SHP77 (cell line): ENCODE results near the gene PPP2R2C.

ENCODE experiments used
- DNase-seq, 2 experiments: peaks; one replicate each; lab custom pipeline; 2025; lab: John Stamatoyannopoulos, UW

PPP2R2C gene

DNA sequence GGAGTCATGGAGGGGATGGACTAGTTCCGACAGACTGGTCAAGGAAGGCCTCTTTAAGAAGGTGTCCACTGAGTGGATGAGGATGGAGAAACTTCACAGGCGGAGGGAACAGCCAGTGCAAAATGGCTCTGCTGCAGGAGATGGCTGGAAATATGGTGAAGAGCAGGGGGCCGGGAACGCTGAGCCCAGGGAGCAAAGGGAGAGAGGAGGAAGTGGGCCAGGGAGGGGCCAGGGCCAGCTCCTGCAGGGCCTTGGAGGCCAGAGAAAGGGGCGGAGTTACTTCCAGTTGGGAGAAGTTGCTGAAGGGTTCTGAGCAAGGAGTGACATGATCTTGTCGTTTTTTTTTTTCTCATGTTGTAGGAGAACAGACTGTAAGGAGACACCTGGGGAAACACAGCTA, 108.3 kb downstream of the PPP2R2C start:
- no peak for DNase-seq

DNA sequence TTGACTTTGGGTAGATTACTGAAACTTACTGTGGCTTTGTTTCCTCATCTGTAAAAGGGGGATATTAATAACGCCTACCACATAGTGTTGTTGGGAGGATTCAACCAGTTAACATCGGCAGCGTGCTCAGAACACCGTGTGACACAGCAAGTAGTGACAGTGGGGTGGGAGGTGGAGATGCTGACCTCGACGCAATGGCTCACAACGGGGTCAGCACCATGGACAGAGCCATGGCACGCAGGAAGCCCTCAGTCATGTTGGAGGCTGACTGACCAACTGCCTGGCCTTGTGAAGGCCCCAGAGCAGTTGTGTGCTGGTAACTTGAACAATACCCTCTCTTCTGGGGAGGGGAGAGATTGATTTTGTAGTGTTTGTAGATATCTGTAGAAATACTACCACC, 109.5 kb downstream of the PPP2R2C start:
- no peak for DNase-seq

DNA sequence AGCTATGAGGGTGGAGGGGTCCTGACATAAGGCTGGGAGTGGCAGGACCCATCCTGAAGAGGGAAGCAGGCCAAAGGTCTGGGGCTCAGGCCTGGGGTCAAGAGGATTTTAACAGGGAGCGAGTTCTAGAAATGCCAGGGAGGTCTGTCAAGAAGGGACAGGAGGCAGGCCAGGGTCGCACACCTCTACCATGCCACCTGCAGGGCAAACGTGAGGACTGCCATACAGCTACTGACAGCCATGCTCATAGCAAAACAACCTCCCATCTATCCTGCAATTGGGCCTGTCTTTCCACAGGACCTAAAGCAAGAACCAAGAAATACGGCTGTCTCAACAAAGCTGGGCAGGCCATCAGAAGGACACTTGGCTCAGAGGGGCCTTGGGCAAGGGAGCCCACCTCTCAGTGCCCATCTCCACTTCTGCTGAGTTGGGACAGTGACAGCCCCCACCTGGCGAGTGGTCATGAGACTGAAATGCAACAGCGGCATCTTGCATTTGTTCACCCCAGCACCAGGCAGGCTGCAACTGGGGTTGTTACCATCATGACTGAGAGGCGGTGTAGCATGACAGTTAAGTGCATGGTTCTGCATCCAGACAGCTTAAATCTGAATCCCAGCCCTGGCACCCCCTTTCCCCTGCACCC, 110.0 kb downstream of the PPP2R2C start:
- DNase-seq, result no peak

DNA sequence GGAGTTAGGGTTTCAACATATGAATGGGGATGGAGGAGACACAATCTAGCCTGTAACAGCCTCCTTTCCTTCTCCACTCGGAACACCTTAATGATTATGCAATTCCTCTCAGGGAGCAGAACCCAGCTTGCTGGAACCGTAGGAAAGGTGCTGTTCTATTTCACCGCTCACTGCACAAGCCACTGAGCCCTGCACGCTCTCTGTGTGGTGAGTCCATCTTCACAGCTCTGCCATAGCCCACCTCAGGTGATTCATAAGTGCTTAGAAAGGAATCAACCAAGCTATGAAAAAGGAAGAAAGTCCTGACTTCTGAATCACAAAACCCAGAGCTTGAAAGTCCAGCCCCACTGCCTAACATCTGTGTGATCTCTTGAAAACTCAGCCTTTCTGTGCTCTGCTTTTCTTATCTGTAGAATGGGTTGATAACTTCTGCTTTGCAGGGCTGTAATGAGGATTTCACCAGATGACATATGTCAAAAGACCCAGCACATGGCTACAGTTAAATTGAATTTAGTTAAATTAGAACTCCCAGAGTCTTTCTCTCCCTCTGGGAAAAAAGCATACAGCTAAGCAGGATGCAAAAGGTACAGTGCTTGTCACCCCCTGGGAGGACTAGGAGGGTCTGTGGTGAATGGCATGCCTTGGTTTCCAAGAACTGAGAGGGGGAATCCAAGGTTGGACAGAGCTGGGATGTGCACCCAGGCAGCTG, 111.2 kb downstream of the PPP2R2C start:
- no peak for DNase-seq

DNA sequence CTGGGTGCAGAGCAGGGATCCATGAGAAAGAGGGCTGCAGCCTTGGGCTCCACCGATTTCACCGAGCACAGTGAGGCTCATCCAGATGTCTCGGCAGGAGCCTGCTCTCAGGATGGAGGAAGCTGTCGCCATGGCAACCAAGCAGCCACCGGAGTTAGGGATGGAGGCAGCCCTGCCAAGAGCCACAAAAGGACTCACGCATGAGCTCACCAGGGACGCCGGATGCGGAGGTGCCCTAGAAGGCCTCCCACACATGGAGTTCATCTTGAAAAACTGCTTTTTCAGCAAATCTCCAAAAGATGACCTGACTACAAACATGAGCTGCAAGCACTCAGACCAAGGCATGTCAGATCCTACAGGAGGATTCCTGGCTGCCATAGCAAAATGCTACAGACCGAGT, 112.0 kb downstream of the PPP2R2C start:
- no peak for DNase-seq

DNA sequence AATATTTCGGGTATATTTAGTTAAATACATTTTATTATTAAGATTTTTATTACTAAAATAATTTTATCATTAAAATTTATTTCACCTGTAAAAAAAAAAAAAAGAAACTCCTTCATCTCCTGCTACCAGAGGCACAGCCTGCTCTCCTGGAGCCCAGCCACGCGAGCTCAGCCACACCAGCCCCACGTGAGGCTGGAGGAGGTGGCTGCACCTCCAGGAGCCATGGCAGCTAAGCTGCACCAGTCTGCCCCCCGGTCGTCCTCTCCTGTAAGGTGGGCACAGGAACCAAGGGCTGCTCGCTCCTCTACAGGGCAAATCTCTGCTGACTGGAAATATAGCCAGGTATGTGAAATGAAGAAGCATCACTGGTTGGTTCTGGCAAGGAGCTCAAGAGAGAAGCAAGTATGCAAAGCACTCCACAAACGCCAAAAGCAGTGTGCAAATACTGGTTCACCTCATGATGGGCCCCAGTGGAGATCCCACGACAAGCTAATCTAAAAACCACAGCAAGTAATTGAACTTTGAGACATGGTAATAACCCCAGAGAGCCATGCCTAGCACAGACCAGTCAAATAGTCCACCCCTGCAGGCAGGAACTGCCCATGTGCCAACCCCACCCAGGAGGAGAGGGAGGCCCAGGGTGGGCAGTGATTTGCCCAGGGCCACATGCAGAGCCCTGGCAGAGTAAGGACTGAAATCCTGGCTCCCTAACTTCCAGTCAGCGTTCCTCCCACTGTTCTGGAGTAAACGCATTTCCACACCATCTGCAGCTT, 112.7 kb downstream of the PPP2R2C start:
- DNase-seq, result no peak

DNA sequence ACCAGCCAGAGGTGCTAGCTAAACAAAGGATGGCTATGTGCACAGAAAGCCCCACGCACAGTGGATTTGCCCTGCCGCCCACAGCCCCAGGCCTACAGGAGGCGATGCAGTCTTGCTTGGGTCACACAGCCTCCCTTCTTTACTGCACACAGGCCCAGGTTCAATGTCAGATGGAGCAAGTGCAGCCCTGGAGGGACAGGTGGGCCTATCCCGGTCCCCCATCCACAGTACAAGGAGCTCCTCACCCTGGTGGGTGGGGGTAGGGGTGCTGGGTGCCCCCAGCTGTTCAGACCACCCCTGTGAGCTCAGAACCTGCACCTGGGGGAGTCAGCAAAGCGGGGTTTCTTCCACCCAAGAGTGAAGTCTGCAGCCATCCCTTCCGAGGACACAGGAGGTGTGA, 114.9 kb downstream of the PPP2R2C start:
- DNase-seq, result no peak

DNA sequence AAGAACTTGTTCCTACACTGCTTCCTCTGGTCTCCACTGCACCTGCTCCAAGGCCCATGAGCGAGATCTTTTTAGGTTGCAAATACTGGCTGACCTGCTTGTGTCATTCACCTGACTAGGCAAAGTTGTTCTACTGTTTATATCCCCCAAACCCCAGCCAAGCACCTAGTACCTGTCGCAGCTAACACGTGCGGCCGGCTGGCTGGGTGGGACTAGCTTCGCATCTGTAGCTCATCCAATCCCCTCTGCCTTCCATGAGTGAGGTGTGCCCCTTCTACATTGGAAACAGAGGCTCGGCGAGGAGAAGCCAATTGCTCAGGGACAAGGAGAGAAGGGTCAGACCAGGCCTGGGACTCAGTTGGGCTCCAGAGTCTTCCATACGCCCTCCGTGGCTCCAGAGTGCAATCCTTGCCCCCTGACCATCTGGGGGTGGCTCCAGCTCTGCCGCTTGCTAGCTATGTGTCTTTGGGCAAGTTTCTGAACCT, 116.3 kb downstream of the PPP2R2C start:
- no peak for DNase-seq

DNA sequence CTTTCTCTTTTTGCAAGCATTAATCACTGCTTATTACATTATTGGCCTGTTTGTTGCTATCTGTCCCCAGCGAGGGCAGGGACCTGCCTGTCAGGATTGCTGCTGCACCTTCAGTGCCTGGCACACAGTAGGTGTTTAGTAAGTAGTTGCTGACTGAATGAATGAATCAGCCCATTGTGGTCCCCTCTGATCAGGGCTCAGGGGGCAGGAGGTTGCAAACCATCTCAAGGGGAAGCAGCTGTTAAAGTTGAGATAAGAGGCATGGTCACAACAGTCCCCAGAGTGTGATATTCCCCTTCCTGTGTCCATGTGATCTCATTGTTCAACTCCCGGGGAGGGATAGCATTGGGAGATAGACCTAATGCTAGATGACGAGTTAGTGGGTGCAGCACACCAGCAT, 117.4 kb downstream of the PPP2R2C start:
- no peak for DNase-seq

DNA sequence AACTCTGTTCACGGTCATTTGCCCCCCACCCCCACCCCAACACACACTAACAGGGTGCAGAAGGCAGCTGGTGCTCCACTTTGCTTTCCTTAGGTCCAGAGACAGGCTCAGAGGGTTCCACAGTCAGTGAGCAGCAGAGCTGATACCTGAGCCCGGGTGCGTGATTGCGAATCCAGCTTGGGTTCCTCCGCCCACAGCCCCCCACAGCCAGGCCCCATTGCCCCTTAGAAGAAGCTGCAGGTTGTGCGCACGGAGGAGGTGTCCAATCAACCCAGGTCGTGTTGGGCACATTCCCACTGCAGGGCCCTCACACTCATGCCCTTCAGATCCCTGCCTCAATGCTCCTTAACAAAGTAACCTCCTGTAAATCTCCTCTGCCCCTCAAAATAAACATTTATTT, 117.8 kb downstream of the PPP2R2C start:
- no peak for DNase-seq

DNA sequence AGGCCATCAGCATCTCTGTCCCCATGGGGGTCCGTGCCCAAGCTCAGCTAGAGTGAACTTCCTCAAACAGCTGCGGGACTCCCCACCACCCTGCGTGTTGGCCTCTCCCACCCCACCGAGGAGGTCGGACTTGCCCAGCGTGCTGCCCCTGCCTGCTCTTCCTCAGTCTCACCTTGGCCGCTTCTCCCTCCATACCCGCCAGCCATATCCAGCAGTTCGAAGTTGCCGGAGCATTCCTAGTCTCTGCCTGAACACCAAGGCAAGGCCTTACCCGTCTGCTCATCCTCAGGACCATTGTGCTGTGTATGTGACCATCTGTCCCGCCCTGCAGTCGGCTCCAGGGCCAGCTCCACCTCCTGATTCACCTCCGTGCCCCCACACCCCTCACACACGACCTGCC, 118.3 kb downstream of the PPP2R2C start:
- no peak for DNase-seq

DNA sequence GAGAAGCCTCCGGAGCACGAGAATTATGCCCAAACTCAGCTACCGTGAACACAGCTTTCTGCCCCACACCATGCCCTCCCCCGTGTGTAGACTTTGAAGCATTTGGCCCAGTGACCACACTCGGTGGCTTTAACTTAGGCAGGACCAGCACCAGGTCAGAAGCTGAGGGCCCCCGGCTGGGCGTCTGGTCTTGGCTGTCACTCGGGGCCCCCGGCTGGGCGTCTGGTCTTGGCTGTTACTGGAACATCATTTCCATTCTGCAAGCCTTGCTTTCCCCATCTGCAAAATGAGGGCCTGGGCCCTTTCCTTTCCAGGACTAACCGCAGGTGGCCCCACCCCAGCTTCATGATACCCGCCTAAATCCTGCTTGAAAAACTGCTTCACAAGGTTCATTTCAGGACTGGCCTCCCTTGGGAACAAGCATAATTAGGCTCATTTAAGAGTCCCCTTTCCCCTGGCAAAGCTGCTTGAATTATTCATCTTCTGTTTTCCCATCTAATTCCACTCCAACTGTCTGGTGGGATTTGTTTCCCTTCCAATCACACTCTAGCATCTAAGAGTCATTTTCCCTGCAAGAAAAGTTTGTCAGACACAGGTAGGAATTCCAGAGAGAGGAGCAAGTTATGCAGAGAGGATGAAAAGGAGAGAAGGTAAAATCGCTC, 120.3 kb downstream of the PPP2R2C start:
- DNase-seq, result no peak

DNA sequence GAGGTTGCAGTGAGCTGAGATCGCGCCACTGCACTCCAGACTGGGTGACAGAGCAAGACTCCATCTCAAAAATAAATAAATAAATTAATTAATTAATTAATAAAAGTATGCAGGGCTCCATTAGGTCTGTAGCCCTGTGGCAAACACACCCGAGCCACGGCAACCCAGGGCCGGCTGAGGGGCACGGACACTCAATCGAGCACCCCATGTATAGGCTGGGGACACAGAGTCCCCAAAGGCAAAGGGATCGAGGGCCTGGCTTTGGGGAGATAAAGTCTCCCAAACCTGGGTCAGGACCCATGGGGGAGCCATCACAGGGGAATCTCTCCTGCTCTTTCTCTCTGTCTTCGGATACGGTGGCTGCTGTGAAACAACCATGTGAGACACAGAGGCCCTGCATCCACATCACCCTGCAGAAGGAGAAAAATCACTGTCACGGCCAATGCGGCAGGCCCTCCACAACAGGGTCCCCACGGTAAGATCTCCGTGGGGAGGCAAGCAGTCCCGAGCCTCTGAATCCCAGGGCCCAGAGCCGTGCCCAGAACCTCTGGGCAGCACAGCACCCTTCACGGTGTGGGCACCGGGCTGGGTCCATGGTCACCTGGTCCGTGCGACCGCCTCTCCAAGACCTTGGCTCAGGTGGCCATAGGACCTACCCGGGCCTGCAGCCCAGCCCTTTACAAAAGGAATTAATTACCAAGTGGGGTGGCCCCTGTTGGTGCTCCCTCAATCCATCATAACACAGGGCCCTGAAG, 121.0 kb downstream of the PPP2R2C start:
- no peak for DNase-seq

DNA sequence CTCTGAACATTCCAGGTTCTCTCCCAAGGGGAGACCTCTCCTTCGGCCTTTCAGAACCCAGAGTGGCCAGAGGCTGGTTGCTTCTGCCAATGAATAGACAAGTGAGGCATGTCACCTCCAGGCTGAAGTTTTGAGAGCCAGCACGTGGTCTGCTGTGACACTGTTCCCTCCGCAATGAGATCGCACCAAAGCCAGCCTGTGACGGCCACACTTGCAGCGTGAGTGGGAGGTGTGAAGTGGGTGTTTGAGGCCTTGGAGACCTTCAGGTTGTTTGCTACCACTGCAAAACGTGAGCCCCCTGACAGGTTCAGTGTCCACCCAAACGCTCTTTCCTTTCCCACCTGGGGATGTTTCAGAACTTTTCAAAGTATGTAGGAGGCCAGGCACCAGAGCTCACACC, 121.8 kb downstream of the PPP2R2C start:
- no peak for DNase-seq

DNA sequence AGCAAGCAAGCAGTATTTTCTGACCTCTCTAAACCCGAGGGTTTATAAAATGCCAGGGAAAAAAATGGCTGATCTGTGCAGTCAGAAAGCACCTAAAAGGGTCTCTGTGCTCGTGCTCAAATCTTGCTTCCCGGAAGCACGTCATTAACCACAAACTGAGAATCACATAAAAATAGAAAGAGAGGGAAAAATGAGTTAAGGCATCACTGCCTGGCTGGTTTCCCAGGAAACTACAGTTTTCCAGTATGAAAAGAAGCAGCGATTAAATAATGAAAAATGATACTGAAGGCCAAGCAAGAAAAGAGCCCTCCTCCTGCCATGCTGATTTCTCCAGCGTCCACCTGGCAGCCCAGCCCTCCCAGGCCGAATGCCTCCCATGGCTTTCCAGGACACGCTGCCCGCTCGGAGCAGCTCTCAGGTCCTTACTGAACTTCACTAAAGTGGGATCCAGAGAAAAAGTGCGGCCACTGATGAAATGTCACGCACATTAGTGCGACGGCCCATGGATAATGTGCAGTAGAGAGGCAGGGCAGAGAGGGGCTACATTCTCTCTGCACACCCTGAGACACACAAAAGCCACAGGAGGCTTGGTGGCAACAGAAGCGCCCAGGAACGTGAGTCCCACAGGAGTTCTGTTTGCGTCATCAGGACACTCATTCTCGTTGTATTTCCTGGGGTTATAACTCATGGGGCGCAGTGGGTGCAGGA, 122.4 kb downstream of the PPP2R2C start:
- DNase-seq, result no peak

DNA sequence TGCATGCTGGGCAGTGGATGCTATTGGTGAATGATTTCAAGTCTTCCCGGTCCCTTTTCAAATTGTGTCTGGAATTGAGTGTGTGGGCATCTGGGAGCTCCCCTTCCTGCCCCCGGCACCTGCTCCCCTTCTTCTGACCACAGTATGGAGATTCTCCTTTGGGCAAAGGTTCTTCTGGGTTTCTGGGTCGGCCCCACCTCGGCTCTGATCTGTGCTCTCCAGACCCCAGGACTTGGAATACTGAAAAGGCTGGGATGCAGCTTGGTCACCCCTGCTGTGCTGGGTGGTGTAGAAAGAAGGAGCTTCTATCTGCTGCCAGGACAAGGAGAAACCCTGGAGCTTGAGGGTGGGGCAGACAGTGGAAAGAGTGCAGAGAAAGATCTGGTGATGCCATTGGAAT, 124.0 kb downstream of the PPP2R2C start:
- DNase-seq, result no peak

DNA sequence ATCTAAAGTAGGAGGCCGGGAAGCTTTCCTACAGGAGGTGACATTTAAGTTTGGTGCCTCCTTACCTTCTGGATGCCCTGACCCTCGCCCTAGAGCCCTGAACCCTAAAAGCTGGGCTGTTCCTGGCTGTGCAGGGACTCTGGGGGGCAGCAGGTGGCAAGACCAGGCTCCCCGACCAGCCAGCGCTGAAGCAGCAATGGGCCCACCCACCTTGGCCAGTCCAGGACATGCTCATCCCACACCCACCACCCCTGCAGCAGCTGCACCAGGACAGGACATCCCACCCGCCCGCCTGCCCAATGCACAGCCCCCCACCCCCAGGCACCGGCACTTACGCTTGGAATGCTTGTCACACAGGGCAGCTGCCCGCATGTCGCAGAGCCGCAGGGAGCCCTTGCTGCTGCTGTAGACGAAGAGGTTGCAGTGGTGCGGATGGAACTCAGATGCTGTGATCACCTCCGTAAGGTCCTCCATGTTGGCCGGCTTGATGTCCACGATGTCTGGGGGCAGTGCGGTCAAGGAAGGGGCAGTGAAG, 124.8 kb downstream of the PPP2R2C start:
- DNase-seq, result no peak

DNA sequence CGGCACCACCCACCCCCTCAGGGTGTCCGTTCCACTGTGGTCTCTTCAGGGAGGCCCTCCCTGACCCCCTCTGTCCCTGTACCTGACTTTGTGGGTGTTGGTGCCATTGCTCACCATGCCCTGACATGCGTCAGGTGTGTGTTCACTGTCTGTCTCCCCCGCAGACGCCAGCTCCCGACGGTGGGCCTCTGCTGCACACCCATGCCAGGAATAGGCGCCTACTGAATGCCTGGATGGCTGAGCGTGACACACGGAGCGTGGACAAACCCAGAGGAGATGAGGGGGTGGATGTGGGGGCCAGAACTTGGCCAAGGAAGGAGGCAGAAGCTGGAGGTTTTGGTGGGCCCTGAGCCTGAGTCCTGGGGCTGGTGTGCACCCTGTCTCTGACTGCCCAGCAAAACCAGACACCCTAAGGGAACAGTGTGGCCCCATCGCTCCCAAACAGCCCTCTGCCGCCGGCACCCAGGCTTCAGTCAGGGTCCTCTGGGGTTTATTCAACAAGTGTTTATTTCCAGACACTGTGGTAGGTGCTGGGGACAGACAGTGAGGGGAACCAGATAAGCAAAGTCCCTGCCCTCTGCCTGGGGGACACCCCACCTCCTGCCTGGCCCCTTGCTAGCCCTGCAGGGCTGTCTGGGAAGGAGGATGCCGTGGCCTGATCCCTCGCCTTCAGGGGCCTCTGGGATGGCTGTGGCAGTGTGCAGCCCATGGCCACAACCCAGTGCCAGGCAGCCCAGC, 125.9 kb downstream of the PPP2R2C start:
- no peak for DNase-seq

DNA sequence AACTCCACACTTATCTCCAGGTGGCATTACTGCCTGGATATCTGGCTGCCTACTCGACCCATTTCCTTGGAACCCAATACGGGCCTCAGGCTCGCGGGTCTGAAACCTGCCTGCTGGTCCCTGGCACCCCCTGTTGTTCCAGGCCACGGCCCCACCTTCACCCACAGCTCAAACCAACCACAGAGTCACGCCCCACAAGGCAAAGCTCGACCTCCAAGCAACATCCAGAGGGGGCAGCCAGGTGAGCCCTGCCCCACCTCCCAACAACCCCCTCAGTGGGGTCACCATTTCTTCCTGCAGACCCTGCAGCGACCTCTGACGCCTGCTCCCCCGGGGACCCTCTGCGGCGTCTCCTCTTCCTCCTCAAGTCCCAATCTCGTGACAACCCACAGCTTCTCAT, 126.5 kb downstream of the PPP2R2C start:
- no peak for DNase-seq
